ENCODE measurements around the gene POU6F2.

GRCh38 chr7:39407723-39408122, 430.0 kb downstream of the POU6F2 start:
- TF ChIP-seq MAX (IDR thresholded peaks at IDR 0.05) (no peak), RAD21 (conservative IDR thresholded peaks at IDR 0.05 in 1 of 2, IDR thresholded peaks at IDR 0.05 in 1 of 2) (no peak), CTCF (IDR thresholded peaks at IDR 0.05) (no peak), POLR2A (IDR thresholded peaks at IDR 0.05; ENCODE audit: low read length) (no peak), NR3C1 (IDR thresholded peaks at IDR 0.05) (no peak), SMC3 (IDR thresholded peaks at IDR 0.05) (no peak), PBX3 (IDR thresholded peaks at IDR 0.05) (no peak), CHD2 (IDR thresholded peaks at IDR 0.05; ENCODE audit: low read length, partially characterized antibody) (no peak)
